NCI-H460 (cell line): ENCODE measurements around the gene HCFC1. TPM values are rescaled to one million over a fixed set of nuclear protein-coding genes. Genes with fewer than 3 reads are reported as not detected.
A peak's percentile ranks its signal among the peaks of the same experiment; 100 is the strongest.
"Not testable (repeated sequence)": the region's sequence is repeated elsewhere in the genome, so short reads cannot be mapped to it uniquely, and the experiment has no call there.

Experiments used
- DNase-seq: peaks from one replicate; pipeline ENCODE4 v3.0.0-alpha.2; 2016; ENCODE audit warnings: low read depth; ENCODE audit errors: extremely low read depth
- total RNA-seq: library from RNA; depleted of rRNA; stranded (reverse); fragments of >200 nt; shearing (Covaris generic); gene quantifications from 2 replicates; pipeline ENCODE4 v1.2.3, GENCODE V29; 2014

Gene HCFC1
- total RNA-seq, 1 experiment from 2014 or later = 28.0 TPM

DNA sequence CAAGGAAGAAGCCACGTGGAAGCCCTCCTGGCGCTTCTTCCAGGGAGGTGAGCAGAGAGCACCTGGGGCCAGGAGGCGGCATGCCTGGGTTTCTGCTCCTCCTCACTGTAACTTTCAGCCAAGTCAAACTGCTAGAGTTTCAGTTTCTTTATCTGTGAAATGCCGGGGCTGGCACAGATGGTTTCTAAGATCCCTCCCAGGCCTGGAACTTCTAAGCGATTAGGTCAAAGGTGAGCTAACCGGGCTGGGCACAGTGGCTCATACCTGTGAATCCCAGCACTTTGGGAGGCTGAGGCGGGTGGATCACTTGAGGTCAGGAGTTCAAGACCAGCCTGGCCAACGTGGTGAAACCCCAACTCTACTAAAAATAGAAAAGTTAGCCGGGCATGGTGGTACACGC lies 8.8 kb upstream of the HCFC1 start:
- DNase-seq = not testable (repeated sequence)

DNA sequence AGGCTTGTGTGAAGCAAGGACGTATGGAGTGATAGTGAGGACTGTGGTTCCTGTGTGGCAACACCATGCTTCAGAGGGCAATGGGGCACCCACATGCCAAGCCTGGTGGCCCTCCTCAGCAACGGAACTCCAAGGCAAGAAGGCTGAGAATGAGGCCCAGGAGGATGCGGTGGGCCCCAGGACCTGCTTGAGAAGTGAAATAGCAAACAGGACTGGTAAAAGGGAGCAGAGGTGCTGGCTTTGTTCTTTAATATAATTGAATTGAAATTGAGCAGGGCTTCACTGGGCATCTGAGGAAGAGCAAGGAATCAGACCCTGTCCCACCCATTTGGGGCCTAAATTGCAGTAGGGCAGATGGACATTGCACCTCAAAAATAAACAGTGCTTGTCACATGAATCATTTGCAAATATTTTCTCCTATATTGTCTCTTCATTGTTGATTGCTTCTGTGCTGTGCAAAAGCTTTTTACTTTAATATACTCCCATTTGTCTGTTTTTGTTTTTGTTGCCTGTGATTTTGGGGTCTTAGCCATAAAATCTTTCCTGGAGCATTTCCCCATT lies 3.2 kb upstream of the HCFC1 start:
- DNase-seq = no peak

DNA sequence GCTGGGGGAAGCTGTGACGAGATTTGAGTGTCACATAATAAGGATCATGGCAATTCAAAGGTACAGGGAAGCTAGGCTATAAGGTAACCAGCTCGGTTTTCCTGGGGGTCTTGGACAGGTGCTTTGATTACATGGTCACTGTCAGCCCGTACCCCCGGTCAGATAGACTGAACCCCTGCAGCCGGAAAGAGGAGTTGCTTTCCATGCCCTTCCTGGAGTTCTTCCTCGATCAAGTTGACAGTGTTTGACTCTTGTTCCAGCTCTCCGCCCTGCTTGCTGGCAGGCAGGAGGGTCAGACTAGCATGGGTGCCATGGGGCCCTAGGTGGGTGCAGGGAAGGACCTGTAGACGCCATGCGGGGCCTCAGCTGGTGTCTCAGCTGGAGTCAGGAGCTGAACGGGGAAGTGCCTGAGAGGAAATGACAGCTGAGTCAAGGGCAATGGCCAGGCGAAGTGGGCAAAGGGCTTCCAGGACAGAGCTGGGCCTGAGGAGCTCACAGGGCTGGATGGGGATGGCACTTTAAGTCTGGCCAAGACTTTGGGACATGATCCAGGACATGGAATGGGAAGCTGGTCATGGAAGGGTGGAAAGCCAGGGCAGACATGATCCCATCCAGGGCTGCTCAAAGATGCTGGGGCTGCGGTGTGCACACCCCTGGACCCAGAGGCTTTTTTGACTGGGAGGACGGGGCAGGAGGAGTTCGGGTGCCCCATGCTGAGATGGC lies 2.5 kb upstream of the HCFC1 start:
- DNase-seq = no peak

DNA sequence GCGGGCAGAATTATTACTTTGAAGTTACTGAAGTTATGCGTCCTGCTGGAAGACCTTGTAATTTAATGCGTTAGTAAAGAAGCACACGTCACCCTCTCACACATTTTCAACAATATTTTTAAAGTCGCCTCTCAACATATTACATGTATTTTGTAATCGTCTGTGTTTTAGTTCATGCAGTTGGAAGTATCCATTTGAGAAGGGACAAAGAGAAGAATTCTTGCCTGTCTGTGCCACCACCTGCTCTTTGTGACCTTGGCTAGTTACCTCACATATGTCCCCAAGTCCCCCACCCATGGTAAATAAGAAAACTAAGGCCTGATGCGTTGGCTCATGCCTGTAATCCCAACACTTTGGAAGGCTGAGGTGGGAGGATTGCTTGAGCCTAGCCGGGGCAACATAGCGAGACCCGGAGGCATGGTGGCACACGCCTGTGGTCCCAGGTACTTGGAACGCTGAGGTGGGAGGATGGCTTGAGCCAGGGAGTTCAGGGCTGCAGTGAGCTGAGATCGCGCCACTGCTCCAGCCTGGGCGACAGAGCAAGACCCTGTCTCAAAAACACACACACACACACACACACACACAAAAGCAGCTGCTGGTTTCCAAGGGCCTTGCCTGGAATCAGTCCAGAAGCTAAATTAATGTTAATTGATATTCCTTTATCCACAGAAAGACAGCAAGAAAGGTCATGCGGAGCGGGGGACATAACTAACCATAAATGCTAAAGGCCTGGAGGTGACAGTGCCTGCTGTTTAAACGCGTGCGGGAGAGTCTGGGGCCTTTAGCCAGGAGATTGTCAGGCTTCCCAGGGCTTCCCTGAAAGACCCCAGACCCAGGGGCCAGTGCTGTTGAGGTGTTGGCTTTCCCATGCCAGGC lies 1.7 kb upstream of the HCFC1 start:
- DNase-seq = no peak

DNA sequence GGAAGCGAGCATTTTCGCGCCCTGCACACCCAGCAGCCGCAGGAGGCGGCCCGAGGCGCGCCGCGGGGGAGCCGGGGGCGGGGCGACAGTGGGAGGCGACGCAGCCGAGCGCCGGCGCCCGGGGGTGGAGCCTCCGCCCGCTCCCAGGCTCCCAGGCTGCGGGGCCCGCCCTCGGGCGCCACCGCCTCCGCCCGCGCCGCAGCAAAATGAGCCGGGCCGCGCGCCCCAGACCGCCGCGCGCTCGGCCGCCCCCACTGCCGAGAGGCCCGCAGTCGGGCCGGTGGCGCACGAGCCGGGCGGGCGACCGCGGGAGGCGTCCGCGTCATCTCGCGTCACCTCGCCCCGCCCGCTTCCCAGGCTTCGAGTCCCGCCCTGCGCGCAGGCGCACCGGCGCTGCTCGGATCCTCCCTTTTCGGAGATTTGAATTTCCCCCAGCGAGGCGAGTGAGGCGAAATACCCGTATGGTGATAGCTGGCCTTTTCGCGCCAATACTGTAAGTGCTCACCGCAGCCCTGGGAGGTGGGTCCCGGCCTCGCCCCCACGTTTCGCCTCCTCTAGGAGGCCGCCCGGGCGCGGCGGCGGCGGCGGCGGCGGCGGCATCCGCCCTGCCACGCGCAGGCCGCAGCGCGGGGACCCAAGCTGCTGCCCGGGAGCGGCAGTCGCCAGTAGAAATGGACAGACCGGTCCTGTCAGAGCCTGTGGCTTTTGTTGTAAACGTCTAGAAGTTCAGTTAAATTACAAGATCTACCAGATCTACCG lies 929 bp upstream of the HCFC1 start, which contains the start of gene TMEM187:
TMEM187 (plus strand) TSS at position 387 of the 759 bp plus-strand sequence. CDS start 9,309 bp downstream, outside the sequence.
- peak; percentile 89 for DNase-seq

DNA sequence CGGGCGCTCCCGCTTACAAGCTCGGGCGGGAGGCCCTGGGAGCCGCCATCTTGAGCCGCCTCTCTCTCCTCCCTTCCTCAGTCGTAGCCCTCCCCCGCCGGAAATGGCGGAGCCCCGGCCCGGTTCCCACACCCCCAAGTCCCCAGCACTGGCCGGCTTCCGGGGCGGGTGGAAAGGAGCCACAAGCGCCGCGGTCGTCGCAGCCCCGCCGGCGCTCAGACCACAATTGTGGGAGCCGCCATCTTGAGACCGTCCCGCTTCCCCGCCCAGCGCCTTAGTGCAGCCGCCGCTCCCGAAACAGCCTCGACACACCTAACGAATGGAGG lies 531 bp downstream of the HCFC1 start:
- DNase-seq = peak; percentile 91

DNA sequence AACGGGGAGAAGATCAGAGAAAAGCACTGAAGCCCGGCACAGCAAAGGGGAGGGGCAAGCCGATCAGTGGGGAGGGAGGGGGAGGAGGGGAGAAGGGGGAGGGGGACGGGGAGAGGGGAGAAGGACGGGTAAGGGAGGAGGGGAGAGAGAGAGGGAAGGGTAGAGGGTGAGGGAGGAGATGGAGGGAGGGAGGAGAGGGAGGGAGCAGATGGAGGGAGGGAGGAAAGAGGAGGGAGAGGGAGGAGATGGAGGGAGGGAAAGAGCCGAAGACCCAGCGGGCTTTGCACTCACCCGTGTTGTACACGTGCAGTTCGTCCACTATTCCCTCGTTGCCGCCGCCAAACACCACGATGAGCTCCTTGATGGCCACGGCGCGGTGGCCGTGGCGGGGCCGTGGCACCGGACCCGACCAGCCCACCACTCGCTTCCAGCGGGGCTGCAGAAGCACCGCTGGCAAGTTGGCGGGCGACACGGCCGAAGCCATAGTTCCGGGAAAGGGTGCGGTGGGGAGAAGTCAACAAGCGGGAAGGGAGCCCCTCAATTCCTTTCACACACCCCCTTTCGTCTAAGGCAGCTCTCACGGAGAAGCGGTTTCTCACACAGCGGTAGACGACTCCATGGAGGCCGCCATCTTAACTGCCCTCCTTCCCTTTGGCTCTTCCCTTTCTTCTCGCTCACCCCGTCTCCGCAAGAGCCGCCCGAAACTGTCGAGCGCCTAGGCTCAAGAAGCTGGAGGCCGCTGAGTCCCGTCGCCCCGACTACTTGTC lies 1.1 kb downstream of the HCFC1 start:
- peak; percentile 62 for DNase-seq

DNA sequence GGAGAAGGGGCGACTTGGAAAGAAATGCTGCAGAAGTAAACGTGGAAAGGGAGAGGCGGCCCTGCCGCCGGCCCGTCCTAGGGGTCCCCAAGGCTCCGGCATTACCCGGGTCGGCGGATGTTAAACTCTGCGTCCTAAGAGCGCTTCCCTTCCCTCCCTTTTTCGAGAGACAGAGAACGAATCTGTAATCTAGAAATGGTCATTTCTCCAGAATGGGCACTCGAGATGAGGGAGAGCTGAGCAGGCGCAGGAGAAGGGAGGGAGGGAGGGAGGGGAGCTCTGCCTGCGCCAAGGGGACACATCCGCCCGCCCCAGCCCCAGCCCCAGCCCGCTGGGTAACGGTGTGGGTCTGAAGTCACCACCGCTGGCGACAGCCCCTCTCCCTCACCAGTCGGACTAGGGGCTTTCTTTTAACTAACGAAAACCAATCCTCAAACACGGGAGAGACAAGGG lies 1.7 kb downstream of the HCFC1 start:
- DNase-seq = no peak

DNA sequence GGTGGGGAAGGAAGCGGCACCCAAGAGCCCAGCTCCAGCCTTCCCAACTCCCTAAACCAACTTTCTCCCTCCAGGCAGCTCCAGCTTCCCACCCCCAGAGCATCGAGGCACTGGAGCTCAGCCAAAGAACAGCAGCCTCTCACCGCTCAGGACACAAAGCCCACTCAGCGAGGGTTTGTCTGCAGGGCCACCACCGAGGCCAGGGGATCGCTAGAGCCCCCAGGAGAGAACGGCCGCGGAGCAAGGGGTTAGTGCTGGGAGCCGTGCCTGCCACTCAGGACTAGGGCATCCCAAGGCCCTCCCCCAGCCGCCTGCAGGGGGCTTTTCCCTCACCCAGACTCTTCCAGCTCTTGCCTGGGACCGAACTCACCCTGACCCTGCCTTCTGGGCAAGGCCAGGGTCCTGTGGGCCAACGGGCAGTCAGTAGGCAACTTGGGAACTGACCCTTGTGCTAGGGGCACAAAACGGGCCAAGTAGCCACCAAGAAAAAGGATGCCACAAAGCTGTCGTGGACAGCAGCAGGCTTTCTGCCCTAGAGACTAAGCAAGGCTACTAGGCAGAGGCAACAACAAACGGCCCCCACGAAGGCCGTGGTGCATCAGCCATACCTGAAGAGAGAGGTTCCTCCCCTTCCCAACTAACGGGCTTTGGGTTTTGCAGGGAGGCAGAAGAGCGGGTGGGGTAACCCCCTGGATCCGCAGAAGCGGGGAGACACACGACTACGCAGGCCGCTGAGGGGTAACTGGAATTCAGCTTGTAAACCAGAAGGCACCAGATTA lies 2.3 kb downstream of the HCFC1 start:
- no peak for DNase-seq

DNA sequence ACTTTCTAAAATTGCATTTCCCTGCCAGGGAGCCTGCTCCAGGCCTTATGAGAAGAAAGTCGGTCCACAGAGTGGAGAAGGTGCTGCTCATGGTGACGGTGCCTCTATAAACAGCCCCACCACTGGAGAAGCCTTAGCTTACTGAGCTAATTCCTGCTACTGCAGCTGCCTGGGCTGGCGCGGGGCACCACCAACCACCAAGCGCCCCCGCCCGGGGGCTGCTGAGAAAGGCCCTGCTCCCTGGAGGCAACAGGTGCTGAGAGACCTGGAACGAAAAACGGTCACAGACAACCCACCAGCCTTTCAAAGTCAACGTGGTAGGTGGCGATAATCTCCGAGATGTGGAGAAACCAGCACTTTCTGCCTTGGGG lies 2.9 kb downstream of the HCFC1 start:
- no peak for DNase-seq

DNA sequence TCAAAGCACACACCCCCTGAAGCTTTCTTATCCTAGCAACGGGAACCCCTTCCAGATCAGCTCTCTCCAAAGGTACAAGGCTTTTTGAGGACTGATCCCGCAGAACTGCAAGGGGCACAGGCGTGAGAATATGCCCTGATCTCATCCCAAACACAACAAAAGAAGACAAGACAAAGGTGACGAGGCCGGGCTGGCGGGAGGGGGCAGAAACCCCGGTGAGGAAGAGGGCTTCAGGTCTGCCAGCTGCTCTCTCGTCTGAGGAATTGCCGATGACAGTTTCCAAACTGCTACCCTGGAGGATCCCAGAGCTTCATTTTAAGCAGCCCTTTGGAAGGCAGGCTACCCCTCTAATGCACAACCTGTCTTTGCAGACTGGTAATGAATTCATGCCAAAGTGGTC lies 3.4 kb downstream of the HCFC1 start:
- no peak for DNase-seq

DNA sequence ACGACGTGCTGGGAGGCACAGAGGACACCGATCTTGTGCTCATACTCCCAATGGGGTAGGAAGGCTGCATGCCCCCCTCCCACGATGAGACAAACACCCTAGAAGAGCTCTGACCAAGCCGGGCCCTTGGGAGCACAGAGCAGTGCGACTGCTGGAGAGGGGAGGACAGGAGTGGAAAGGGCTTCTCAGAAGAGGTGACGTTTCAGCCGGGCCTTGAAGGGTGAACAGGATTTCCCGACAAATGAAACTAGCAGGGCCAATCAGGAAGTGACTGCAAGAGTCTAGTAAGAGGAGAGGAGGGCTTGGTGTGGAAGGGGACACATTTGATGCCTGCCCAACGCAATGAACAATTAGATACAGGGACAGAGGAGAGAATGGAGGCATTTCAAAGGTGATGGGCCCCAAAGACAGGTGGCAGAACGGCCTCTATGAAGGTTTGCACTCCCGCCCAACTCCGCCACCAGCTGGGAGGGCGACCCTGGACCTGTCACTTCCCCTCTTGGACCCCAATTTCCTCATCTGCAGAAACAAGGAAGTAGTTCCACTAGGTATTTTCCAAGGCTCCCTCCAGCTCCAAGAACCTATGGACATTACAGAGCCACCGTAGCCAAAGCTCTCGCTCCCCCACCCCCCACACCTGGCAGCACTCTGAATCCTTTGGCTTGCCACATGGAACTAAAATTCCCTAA lies 3.9 kb downstream of the HCFC1 start:
- DNase-seq = no peak

DNA sequence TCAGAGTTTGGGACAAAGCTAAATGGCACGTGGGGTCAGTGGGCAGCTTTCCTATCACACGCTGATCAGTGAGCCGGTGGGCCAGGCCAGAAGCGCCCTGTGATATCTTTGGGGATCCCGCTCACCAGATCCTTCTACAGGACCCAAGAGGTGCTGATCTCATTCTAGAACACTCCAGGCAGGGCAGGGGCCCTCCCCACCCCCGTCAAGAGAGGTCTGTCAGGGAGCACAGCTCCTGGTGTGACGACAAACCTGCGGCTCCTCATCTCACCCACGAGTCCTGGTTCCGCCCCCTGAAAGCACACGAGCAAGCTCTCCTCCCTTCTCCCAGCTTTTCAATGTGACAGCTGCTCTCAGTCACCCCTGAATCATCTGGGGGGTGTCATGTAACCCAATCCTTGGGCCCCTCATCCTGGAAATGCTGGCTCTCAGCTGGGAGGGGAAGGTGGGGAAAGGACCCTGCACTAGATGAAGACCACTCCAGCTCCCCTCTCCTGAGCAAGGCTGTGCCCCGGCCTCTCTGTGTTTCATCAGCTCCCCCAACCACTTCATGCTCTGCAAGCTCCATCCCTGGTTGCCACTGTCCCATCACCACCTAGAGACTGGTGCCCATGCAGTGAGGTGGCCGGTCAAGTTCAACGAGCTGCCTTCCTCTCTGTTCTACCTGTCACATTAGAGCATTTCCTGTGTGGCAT lies 4.6 kb downstream of the HCFC1 start:
- no peak for DNase-seq

DNA sequence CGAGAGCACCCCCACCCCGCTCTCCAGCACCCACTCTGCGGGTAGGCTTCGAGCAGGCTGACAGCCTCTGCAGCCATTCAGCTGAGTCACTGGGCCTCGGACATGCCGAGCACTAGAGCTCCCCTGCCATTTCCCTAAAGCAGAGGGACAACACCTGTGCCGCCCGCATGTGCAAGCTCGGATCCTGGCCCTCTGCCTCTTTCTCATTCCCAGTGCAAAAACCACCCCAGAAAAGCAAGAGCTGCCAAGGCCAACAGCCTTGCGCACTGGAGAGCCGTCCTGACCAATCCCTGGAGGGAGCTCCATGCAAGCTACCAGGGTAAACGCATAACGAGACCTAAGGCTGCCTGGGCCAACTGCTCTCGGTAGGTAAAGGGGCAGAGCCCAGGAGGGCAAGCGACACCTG lies 5.3 kb downstream of the HCFC1 start:
- no peak for DNase-seq

DNA sequence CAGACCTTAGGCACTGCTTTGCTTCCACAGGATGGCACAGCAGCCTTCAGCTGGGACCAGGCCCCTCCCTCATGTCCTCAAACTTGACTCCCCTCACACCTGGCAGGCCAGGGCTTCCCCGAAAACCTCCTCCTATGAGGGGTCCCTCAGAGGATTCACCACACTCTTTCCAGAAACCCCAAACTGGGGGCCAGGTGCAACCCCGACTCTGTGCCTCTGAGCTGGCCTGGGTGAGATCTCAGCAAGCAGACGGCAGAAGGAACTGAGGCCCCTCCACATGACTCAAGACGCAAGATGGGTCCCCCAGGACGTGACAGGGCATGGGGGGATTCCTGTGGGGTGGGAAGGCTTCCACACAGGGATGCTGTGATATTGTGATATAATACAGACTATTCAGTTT lies 6.2 kb downstream of the HCFC1 start:
- no peak for DNase-seq

DNA sequence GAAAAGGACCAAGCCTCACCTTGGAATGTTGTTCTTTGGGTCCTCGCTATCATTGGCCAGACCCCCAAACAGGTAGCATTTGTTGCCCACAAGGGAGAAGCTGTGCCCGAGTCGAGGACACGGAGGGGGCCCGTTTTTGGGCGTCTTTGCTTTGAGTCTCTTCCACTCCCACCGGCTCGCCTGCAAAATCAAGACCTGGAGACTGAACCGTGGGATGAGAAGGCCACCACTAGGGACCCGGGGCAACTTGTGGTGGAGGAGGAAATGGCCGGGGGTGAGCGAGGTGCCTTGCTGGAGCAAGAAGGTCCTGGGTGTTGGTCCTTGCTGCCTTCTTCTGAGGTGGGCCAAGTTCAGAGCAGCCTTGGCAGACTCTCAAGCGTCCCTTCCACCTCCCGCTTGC lies 7.5 kb downstream of the HCFC1 start:
- DNase-seq = no peak

DNA sequence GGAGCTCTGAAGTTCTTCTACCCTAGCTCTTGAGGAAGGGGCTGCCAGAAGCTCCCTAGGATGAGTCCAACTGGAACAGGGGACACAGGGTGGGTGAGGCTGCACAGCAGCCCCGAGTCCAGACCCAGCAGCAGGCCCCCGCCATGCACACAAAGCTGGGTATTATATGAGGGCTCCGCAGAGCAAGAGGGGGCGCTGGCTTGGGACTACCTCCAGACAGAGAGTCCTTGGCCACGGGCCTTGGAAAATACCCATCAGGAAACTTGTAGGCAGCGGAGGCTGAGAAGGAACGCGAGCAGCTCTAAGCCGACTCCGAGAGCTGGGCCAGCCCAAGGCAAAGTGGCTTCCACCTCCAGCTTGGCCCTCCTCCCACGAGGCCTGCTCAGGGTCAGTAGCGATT lies 8.1 kb downstream of the HCFC1 start:
- DNase-seq = no peak

DNA sequence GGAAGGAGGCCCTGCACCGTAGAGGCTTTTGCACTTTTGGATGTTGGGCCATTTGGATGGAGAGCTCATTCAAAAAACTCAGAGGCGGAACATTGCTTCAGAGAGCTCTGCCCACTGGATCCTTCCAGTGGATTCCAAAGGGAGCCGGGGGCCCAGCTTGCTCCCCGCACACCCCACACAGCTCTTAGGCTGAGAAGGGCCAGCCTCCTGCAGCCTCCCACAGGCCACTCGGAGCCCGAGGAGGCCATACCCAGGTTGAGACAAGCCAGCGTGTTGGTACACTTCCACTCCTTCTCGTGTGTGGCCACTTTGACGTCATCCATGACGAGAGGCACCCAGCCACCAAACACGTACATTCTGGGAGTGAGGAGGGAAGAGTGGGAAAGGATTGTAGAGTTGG lies 10.3 kb downstream of the HCFC1 start:
- DNase-seq = no peak
